NCI-H2029 treated with DMSO at 0.1 percent for 48 hours (cell line): Measurements from ENCODE around the gene LHX8.
"Not testable (repeated sequence)": the region's sequence is repeated elsewhere in the genome, so short reads cannot be mapped to it uniquely, and the experiment has no call there.

Experiments used
- DNase-seq: peaks from one replicate; lab custom pipeline; 2025; lab: John Stamatoyannopoulos, UW

The LHX8 gene

GRCh38 chr1:75133750-75134646 lies at the start of gene LHX8:
TSS of gene LHX8 (plus strand) at chr1:75134388. CDS start at chr1:75136615, 2,227 bp downstream.
- DNase-seq, result no peak

- no peak for DNase-seq
Observed at GRCh38 chr1:75085931-75086330, 48.3 kb upstream of the LHX8 start.

- no peak for DNase-seq
Observed at GRCh38 chr1:75087278-75087677, 46.9 kb upstream of the LHX8 start.

- no peak for DNase-seq
Observed at GRCh38 chr1:75092141-75092540, 42.0 kb upstream of the LHX8 start.

- DNase-seq, result no peak
Observed at GRCh38 chr1:75097654-75098053, 36.5 kb upstream of the LHX8 start.

- no peak for DNase-seq
Observed at GRCh38 chr1:75099581-75099980, 34.6 kb upstream of the LHX8 start.

GRCh38 chr1:75100481-75101092 lies 33.6 kb upstream of the LHX8 start:
- DNase-seq, result no peak

- DNase-seq, result not testable (repeated sequence)
Observed at GRCh38 chr1:75112362-75112951, 21.7 kb upstream of the LHX8 start.

- DNase-seq, result no peak
Observed at GRCh38 chr1:75115654-75116053, 18.5 kb upstream of the LHX8 start.

GRCh38 chr1:75123756-75124155 lies 10.4 kb upstream of the LHX8 start:
- DNase-seq, result no peak

GRCh38 chr1:75124510-75124909 lies 9.7 kb upstream of the LHX8 start:
- DNase-seq, result no peak

GRCh38 chr1:75125161-75125726 lies 8.9 kb upstream of the LHX8 start:
- DNase-seq, result no peak

- DNase-seq, result no peak
Observed at GRCh38 chr1:75126611-75127101, 7.5 kb upstream of the LHX8 start.

- no peak for DNase-seq
Observed at GRCh38 chr1:75127916-75128717, 6.1 kb upstream of the LHX8 start.

- DNase-seq, result no peak
Observed at GRCh38 chr1:75129660-75129982, 4.6 kb upstream of the LHX8 start.

- DNase-seq, result no peak
Observed at GRCh38 chr1:75129983-75130789, 4.0 kb upstream of the LHX8 start.

- no peak for DNase-seq
Observed at GRCh38 chr1:75130865-75131564, 3.2 kb upstream of the LHX8 start.

- no peak for DNase-seq
Observed at GRCh38 chr1:75131565-75132241, 2.5 kb upstream of the LHX8 start.

GRCh38 chr1:75132242-75132811 lies 1.9 kb upstream of the LHX8 start:
- DNase-seq, result no peak
